ENCODE data around the gene LRGUK.

DNA sequence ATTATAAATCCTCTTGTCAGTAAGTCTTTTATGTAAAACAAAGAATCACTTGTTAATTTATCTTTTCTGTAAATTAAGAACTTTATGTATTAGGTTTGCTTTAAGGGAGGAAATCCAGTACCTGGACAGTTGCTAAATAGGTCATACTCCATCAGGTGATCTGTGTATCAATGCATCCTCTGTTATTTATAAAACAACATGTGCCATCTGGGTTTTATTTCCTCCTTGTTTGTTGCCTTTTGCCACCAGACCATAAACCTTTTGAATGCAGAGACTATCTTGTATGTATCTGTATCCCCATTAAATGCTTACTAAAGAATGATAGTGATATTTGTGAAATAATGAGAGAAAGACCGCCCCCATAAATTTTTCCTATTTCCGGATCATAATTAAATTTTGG, 119.6 kb downstream of the LRGUK start:
- TF ChIP-seq, protein P1, sequence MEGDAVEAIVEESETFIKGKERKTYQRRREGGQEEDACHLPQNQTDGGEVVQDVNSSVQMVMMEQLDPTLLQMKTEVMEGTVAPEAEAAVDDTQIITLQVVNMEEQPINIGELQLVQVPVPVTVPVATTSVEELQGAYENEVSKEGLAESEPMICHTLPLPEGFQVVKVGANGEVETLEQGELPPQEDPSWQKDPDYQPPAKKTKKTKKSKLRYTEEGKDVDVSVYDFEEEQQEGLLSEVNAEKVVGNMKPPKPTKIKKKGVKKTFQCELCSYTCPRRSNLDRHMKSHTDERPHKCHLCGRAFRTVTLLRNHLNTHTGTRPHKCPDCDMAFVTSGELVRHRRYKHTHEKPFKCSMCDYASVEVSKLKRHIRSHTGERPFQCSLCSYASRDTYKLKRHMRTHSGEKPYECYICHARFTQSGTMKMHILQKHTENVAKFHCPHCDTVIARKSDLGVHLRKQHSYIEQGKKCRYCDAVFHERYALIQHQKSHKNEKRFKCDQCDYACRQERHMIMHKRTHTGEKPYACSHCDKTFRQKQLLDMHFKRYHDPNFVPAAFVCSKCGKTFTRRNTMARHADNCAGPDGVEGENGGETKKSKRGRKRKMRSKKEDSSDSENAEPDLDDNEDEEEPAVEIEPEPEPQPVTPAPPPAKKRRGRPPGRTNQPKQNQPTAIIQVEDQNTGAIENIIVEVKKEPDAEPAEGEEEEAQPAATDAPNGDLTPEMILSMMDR (IDR thresholded peaks at IDR 0.05 in 2 of 3, conservative IDR thresholded peaks at IDR 0.05 in 1 of 3; ENCODE audit: borderline replicate concordance in 1 of 3, insufficient read depth in 1 of 3, low read depth in 2 of 3, low read length in 2 of 3) = no peak
- TF ChIP-seq YY1 (IDR thresholded peaks at IDR 0.05; ENCODE audit: extremely low read depth, insufficient replicate concordance, low read depth, low read length) = no peak
- TF ChIP-seq CEBPB (IDR thresholded peaks at IDR 0.05; ENCODE audit: low read depth) = no peak
- TF ChIP-seq SP1 (IDR thresholded peaks at IDR 0.05; ENCODE audit: low read depth) = no peak
- TF ChIP-seq, protein P2, sequence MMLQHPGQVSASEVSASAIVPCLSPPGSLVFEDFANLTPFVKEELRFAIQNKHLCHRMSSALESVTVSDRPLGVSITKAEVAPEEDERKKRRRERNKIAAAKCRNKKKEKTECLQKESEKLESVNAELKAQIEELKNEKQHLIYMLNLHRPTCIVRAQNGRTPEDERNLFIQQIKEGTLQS (IDR thresholded peaks at IDR 0.05) = no peak
- TF ChIP-seq POLR2A (IDR thresholded peaks at IDR 0.05; ENCODE audit: borderline replicate concordance, extremely low read depth, insufficient read depth, insufficient read length) = no peak
- no peak for TF ChIP-seq ELF1 (IDR thresholded peaks at IDR 0.05; ENCODE audit: borderline replicate concordance, low read depth)
- TF ChIP-seq, protein P3, sequence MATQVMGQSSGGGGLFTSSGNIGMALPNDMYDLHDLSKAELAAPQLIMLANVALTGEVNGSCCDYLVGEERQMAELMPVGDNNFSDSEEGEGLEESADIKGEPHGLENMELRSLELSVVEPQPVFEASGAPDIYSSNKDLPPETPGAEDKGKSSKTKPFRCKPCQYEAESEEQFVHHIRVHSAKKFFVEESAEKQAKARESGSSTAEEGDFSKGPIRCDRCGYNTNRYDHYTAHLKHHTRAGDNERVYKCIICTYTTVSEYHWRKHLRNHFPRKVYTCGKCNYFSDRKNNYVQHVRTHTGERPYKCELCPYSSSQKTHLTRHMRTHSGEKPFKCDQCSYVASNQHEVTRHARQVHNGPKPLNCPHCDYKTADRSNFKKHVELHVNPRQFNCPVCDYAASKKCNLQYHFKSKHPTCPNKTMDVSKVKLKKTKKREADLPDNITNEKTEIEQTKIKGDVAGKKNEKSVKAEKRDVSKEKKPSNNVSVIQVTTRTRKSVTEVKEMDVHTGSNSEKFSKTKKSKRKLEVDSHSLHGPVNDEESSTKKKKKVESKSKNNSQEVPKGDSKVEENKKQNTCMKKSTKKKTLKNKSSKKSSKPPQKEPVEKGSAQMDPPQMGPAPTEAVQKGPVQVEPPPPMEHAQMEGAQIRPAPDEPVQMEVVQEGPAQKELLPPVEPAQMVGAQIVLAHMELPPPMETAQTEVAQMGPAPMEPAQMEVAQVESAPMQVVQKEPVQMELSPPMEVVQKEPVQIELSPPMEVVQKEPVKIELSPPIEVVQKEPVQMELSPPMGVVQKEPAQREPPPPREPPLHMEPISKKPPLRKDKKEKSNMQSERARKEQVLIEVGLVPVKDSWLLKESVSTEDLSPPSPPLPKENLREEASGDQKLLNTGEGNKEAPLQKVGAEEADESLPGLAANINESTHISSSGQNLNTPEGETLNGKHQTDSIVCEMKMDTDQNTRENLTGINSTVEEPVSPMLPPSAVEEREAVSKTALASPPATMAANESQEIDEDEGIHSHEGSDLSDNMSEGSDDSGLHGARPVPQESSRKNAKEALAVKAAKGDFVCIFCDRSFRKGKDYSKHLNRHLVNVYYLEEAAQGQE (IDR thresholded peaks at IDR 0.05; ENCODE audit: low read depth) = no peak
- TF ChIP-seq EZH2 (IDR thresholded peaks at IDR 0.05) = no peak
- no peak for TF ChIP-seq JUND (IDR thresholded peaks at IDR 0.05)
- TF ChIP-seq EGR1 (IDR thresholded peaks at IDR 0.05; ENCODE audit: low read depth) = no peak
- no peak for TF ChIP-seq POLR2AphosphoS5 (IDR thresholded peaks at IDR 0.05; ENCODE audit: low read depth, low read length)
- TF ChIP-seq RAD21 (IDR thresholded peaks at IDR 0.05; ENCODE audit: low read depth) = no peak
- no peak for TF ChIP-seq SRF (IDR thresholded peaks at IDR 0.05; ENCODE audit: low read depth)

Data from HCT116 (cell line).